Activated CD8-positive, alpha-beta memory T cell treated with anti-CD3 and anti-CD28 coated beads for 24 hours (primary cell): Measurements from ENCODE around the gene GPRC5A.
"Not testable (repeated sequence)": the region's sequence is repeated elsewhere in the genome, so short reads cannot be mapped to it uniquely, and the experiment has no call there.

Experiments used
- DNase-seq: peaks from one replicate; pipeline ENCODE4 v3.0.0-alpha.2; 2020

The GPRC5A gene

GRCh38 chr12:12891080-12891880 lies at the start of gene GPRC5A:
GPRC5A (plus strand) TSS chr12:12891562; CDS start chr12:12908250, 16,688 bp downstream.
- peak; percentile 67 for DNase-seq

GRCh38 chr12:12845794-12846243 lies 45.5 kb upstream of the GPRC5A start:
- DNase-seq: no peak

- not testable (repeated sequence) for DNase-seq
Observed at GRCh38 chr12:12846780-12847179, 44.6 kb upstream of the GPRC5A start.

- no peak for DNase-seq
Observed at GRCh38 chr12:12853435-12853834, 37.9 kb upstream of the GPRC5A start.

DNA sequence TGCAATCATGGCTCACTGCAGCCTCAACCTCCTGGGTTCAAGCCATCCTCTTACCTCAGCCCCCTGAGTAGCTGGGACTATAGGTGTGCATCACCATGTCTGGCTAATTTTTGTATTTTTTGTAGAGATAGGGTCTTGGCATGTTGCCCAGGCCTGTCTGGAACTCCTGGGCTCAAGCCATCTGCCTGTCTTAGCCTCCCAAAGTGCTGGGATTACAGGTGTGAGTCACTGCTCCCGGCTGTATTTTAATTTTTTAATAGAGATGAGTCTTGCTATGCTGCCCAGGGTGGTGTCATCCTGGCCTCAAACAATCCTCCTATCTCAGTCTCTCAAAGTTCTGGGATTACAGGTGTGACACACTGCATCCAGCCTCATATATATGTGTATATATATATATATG lies 31.7 kb upstream of the GPRC5A start:
- no peak for DNase-seq

- DNase-seq: no peak
Observed at GRCh38 chr12:12864243-12864642, 27.1 kb upstream of the GPRC5A start.

- no peak for DNase-seq
Observed at GRCh38 chr12:12868477-12869235, 22.7 kb upstream of the GPRC5A start.

GRCh38 chr12:12870465-12870864 lies 20.9 kb upstream of the GPRC5A start:
- DNase-seq: no peak

- no peak for DNase-seq
Observed at GRCh38 chr12:12871587-12872138, 19.7 kb upstream of the GPRC5A start.

- no peak for DNase-seq
Observed at GRCh38 chr12:12872139-12872933, 19.0 kb upstream of the GPRC5A start.

DNA sequence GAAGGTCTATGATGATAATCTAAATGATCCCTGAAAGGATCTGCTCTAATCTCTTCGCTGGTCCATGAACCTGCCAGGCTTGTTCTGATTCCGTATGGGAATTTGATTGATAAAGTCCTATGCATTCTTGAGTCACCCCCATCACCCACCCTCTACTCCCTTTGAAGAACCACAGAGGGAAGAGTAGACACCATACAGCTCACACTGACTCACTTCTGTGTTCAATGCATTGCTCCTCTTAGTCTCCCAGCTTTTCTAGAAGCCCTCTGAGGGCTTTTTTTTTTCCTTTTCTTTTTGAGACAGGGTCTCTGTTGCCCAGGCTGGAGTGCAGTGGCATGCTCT lies 18.5 kb upstream of the GPRC5A start:
- no peak for DNase-seq

- no peak for DNase-seq
Observed at GRCh38 chr12:12874029-12874428, 17.3 kb upstream of the GPRC5A start.

- not testable (repeated sequence) for DNase-seq
Observed at GRCh38 chr12:12875301-12875700, 16.1 kb upstream of the GPRC5A start.

DNA sequence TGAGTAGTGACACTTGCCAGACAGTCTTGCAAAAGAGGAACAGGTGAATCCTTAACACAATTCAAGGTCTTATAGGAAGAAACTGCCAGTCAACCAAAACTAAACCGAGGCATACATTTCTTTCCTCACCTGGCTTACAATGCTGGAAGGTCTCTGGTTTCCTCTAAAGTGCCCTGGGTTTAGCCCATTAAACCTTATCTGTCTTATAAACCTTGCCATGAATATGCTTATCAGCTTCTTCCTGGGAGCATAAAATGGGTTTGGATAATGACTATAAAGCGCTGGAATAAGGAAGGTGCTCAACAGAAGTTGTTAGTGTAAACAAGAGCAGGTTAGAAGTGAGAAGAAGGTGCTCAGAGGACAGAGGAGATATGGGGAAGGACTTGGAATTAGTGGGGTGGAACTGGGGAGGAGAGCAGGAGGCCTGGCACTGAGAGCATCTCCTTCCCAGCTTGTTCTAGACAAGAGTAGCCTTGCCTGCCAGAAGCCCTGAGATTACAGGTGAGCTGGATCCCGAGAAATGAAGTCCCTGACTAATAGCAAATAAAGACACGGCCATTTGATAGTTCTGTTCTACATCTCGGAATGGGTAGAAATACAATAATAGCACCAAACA lies 14.1 kb upstream of the GPRC5A start:
- DNase-seq: no peak

GRCh38 chr12:12877781-12878455 lies 13.4 kb upstream of the GPRC5A start:
- DNase-seq: no peak

- DNase-seq: no peak
Observed at GRCh38 chr12:12880537-12880936, 10.8 kb upstream of the GPRC5A start.

DNA sequence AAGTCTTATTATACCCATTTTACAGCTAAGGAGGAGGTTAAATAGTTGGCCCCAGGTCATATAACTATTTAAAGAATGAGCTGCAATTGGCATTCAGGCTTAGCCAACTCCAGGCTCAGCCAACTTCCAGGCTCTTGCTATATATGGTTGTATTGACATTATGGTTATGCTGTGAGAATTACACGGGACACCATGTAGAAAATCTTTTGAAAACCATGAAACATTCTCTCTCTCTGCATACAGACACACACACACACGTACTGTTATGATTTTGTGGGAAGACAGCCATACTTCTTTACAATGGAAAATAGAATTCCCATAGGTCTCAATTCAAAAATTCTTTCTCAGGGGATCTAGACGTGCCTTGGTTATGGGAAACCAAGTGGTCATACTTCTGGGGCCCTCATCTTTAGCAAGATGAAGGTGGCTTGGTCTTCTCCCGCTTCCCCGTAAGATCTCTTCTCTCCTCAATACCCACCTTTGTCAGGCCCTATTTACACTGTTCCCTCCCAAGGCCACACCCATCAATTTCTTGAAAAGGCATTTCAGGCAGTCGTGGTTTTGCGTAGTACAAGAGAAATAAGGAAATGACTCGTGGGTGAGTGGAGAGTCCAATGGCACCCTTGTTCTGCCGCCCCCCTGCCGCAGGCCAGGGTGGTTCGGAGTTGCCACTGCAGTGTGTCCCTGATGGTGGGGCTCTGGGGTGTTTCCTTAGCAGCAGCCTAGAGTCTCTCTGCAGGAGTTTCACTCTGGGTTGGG lies 10.0 kb upstream of the GPRC5A start:
- DNase-seq: no peak

DNA sequence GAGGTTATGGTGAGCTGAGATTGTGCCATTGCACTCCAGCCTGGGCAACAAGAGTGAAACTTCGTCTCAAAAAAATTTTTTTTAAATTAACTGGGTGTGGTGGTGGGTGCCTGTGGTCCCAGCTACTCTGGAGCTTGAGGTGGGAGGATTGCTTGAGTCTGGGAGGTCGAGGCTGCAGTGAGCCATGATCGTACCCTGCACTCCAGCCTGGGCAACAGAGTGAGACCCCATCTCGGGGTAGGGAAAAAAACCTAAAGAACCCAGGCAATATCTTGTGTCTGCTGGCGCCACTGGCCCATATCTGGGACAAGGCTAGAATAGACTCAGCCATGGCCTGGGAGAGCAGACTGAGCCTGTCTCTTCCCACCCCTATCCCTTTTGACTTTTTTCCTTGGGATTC lies 9.1 kb upstream of the GPRC5A start:
- no peak for DNase-seq

DNA sequence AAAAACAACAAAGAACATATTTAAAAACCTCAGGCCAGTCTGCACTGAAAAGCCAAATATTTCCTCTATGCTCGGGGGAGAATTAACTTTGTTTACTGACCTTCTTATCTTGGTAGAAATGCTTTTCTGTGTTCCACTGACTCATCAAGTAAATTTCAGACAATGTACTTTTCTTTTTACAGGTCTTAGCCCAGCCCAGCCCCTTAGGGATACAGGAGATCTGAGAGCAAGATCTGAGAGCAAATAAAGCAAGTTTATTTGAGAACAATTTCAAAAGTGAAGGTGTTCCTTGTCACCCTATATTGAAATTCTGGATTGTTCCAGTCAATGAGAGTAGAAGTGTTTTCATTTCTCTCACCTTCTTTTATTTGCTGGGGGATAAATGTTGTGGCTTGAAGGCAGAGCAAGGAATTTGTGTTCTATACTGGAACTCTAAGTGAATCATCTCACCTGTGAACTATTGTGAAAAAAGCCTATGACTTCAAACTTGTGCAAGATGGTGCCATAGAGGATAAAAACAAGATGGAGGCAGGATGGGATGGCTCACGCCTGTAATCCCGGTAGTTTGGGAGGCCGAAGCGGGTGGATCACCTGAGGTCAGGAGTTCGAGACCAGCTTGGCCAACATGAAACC lies 7.9 kb upstream of the GPRC5A start:
- no peak for DNase-seq

- DNase-seq: no peak
Observed at GRCh38 chr12:12885096-12885792, 6.1 kb upstream of the GPRC5A start.
